Measurements from ENCODE around the gene SASH3.

SASH3 gene

GRCh38 chrX:129761596-129761995, 18.2 kb upstream of the SASH3 start:
- H3K4me1 Mint-ChIP-seq, result no peaks in the 10 kb centered on the region
- peaks cover 3% of the 10 kb centered on the region for H3K9me3 Mint-ChIP-seq
- TF ChIP-seq CTCF (IDR thresholded peaks at IDR 0.05; ENCODE audit: unreplicated experiment in 3 of 3), result no peak
- H3K36me3 Mint-ChIP-seq (ENCODE audit: low read depth), result no peaks in the 10 kb centered on the region
- H3K27ac Mint-ChIP-seq, result no peak overlapping the region
- H3K4me3 Mint-ChIP-seq, result no peak overlapping the region
- no peaks in the 10 kb centered on the region for H3K27me3 Mint-ChIP-seq (ENCODE audit: low read depth)

- no peak for TF ChIP-seq CTCF (IDR thresholded peaks at IDR 0.05; ENCODE audit: unreplicated experiment in 3 of 3)
- H3K4me1 Mint-ChIP-seq, result no peaks in the 10 kb centered on the region
- no peak overlapping the region for H3K4me3 Mint-ChIP-seq
- no peaks in the 10 kb centered on the region for H3K36me3 Mint-ChIP-seq (ENCODE audit: low read depth)
- no peaks in the 10 kb centered on the region for H3K27me3 Mint-ChIP-seq (ENCODE audit: low read depth)
- H3K9me3 Mint-ChIP-seq, result peaks cover 6% of the 10 kb centered on the region
- H3K27ac Mint-ChIP-seq, result no peak overlapping the region
Observed at GRCh38 chrX:129762448-129762847, 17.3 kb upstream of the SASH3 start.

- H3K4me1 Mint-ChIP-seq, result no peaks in the 10 kb centered on the region
- no peak overlapping the region for H3K27ac Mint-ChIP-seq
- no peak overlapping the region for H3K4me3 Mint-ChIP-seq
- H3K27me3 Mint-ChIP-seq (ENCODE audit: low read depth), result peaks cover 4% of the 10 kb centered on the region
- no peak for TF ChIP-seq CTCF (IDR thresholded peaks at IDR 0.05; ENCODE audit: unreplicated experiment in 3 of 3)
- H3K36me3 Mint-ChIP-seq (ENCODE audit: low read depth), result no peaks in the 10 kb centered on the region
- H3K9me3 Mint-ChIP-seq, result peaks cover 6% of the 10 kb centered on the region
Observed at GRCh38 chrX:129763666-129764065, 16.1 kb upstream of the SASH3 start.

- Mint-ChIP-seq H3K36me3 (ENCODE audit: low read depth) (no peaks in the 10 kb centered on the region), H3K4me1 (no peaks in the 10 kb centered on the region), H3K27ac (no peak overlapping the region), H3K9me3 (peaks cover 6% of the 10 kb centered on the region), H3K4me3 (no peak overlapping the region), H3K27me3 (ENCODE audit: low read depth) (peaks cover 4% of the 10 kb centered on the region)
- TF ChIP-seq CTCF (IDR thresholded peaks at IDR 0.05; ENCODE audit: unreplicated experiment in 3 of 3), result no peak
Observed at GRCh38 chrX:129768186-129768585, 11.6 kb upstream of the SASH3 start.

GRCh38 chrX:129768586-129769466, 10.9 kb upstream of the SASH3 start:
- H3K9me3 Mint-ChIP-seq, result peaks cover 6% of the 10 kb centered on the region
- H3K4me3 Mint-ChIP-seq, result no peak overlapping the region
- H3K27ac Mint-ChIP-seq, result no peak overlapping the region
- H3K27me3 Mint-ChIP-seq (ENCODE audit: low read depth), result peaks cover 4% of the 10 kb centered on the region
- no peaks in the 10 kb centered on the region for H3K36me3 Mint-ChIP-seq (ENCODE audit: low read depth)
- no peaks in the 10 kb centered on the region for H3K4me1 Mint-ChIP-seq
- no peak for TF ChIP-seq CTCF (IDR thresholded peaks at IDR 0.05; ENCODE audit: unreplicated experiment in 3 of 3)
